A172 (cell line): ENCODE results near the gene SLX9. TPM values are rescaled to one million over a fixed set of nuclear protein-coding genes. Genes with fewer than 3 reads are reported as not detected.

Experiments
- DNase-seq: peaks from one replicate; pipeline ENCODE4 v3.0.0-alpha.2; 2015; ENCODE audit warnings: low spot score
- total RNA-seq: library from RNA; depleted of rRNA; stranded (reverse); fragments of >200 nt; shearing (Covaris generic); gene quantifications from 2 replicates; pipeline ENCODE4 v1.2.3, GENCODE V29; 2014

The SLX9 gene
- total RNA-seq, 1 experiment from 2014 or later = 42.6 TPM

- peak; percentile 90 for DNase-seq
Measured at GRCh38 chr21:45001134-45002095, 61.6 kb downstream of the SLX9 start.

- no peak for DNase-seq
Measured at GRCh38 chr21:45002381-45003204, 62.8 kb downstream of the SLX9 start.

DNA sequence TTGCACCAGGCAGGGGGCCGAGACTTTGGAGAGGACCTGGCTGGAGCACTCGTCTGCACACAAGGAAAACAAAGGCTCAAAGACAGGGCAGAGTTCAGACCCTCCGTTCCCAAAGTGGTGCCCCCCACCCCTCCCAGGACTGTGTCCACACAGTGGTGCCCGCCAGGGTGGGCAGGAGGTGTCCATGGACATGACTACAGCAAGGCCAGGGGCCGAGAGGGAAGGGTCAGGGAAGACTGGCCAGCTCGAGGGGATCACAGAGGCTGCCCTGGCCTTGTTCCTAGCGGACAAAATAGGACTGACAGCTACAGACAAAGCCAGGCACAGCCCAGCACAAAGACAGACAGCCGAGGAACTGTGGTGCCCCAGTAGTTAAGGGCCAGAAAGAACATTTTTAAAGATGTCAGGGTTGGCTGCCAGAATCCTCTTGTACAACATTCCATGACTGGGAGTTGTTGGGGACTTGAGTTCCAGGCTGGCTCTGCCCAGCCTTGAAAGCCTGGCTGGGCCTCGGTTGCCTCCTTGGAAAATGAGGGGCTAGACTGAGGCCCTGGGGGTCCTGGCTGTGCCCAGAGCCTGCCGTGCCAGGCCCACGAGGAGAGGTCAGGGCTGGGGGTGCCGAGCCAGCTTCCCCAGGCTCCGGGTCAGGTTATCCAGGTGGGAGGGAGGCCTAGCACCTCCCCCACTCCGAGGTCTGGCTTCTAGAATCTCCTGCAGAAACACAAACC, 63.7 kb downstream of the SLX9 start:
- DNase-seq = no peak

GRCh38 chr21:45004059-45004422, 64.2 kb downstream of the SLX9 start:
- no peak for DNase-seq

DNA sequence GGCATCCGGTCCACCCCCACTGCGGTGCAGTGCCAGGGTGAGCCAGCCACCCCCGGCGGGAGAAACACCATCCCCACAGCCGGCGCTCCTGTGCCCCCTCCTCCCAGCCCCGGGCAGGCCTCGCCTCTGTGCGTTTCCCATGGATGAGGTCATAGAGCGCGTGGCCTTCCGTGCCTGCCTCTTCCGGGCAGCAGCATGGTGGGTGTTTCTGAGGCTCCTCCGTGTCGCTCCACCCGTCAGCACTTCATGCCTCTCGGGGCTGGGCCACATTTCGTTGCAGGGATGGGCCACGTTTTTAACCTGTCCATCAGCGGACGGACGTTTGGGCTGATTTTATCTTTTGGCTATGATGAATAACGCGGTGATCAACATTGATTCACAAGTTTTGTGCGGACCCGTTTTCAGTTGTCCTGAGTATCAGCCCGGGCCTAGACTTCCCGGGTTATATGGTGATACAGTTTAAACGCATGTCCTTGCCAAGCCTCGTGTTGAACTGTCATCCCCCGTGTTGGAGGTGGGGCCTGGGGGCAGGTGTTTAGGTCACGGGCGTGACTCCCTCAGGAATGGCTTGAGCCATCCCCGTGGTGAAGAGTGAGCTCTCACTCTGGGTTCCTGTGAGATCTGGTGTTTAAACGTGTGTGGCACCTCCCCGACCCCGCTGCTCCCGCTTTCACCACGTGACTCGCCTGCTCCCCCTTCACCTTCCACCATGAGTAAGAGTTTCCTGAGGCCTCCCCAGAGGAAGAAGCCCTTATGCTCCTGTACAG, 64.8 kb downstream of the SLX9 start:
- peak; percentile 31 for DNase-seq

- DNase-seq = no peak
Measured at GRCh38 chr21:45006536-45007095, 66.8 kb downstream of the SLX9 start.

GRCh38 chr21:45009616-45010015, 69.8 kb downstream of the SLX9 start:
- no peak for DNase-seq

DNA sequence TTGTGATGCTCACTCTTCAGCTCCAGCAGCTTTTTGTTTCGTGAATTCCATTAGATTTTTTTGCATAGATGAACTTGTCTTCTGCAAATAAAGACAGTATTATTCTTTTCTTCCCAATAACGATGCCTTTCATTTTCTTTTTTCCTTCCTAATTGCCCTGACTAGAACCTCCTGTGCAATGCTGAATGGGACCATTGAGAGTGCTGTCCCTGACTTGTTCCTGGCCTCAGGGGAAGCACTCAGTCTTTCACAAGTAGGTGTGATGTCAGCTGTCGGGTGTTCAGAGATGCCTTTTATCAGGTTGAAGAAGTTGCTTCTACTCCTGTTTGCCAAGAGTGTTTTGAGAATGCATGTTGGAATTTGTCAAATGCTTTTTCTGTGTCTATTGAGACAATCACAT, 70.3 kb downstream of the SLX9 start:
- DNase-seq = no peak

- DNase-seq = no peak
Measured at GRCh38 chr21:45010860-45011259, 71.0 kb downstream of the SLX9 start.

DNA sequence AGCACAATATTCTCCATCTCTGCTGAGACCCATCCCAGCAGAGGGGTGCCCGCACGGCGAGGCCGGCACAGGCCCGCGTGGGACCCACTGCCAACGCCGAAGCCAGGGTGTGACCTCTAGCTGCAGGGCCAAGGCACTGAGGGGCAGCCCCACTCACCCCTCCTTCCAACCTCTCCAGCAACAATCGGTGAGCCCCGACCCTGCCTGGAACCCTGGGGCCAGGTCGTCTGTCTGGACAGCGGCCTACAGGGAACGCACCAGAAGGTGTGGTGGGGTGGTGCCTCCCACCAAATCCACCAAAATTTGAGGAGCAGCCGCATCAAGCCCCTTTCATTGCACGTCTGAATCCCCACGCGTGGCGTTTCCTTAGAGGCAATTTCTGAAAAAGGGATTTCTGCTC, 71.6 kb downstream of the SLX9 start:
- DNase-seq = no peak

DNA sequence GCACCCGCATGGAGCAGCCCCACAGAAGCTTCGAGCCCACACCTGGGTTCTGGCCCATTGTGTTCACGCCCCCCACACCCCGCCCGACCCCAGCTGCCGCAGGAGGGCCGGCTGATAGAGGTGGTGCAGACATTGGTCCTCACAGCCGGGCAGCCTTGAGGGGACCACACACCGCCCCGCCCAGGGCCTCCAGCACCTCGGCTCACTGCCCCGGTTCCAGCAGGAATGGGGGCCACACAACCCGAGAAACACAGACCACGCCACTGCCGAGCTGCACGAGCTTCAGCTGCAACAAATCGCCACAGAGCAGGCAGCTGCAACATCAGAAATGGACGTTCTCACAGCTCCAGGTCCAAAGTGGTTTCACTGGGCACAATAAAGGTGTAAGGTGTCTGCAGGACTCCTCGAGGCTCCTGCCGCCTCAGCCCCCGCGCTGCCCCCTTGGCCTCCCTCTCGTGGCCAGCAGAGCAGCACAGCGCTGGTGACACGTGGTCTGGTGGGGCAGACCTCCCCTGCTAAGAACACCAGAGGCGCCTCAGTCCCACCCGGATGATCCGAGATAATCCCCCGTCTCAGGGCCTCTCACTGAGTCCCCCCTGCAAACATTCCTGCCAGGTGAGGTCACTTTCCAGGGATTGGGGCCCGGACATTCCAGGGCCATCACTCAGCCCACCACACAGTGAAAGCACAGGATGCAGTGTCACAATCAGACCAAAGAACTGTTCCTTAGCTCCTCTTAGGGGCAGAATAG, 72.3 kb downstream of the SLX9 start:
- DNase-seq = peak; percentile 99

- no peak for DNase-seq
Measured at GRCh38 chr21:45012662-45013259, 72.9 kb downstream of the SLX9 start.

GRCh38 chr21:45013260-45013841, 73.5 kb downstream of the SLX9 start:
- peak; percentile 19 for DNase-seq

DNA sequence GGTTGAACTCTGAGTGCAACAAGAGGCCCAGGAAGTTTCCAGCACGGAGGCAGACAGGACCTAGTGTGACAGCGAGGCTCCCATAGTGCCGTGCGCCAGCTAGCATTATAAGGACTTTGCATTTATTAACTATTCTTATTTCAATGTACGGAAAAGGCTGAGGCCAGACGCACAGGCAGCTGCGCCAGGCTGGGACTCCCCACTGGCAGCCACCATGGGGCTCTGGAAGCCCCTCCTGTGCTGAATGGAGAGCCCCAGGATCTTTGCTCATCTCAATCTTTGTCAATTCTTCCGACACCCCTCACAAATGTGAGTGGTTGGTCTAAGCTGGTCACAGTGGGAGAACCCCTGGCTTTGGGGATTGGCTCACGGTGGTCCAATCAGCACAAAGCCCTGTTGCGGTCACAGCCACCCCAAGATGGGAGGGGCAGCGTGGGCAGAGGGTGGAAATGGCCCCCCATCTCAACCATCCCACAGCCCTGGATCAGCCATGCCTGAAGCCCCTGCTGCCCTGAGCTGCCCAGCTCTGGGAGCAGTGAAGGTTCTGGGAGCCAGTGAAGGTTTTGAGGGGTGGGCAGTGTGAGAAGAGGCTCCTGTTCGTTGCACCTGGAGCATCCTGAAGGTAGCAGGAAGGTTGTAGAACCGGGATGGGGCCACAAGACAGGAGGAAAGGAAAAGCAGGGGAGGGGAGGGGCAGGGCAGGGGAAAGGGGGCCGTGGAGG, 75.1 kb downstream of the SLX9 start:
- no peak for DNase-seq

GRCh38 chr21:45015469-45015860, 75.6 kb downstream of the SLX9 start:
- DNase-seq = no peak

DNA sequence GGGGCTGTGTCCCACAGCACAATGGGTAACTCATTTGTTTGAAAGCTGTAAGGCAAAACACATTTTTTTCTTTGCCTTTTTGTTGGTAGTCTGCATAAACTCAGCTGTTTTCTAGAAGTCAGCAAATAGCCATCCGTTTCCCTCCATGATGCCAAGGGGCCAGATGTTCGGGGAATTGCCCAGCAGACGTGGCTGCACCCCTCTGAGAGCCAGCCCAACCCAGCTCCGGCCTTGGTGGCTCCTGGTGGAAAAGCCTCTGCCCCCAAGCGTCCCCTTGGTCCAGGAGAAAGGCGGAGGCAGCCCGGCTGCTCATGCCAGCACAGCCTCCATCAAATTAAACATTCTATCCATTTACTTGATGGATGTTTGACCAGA, 76.2 kb downstream of the SLX9 start:
- no peak for DNase-seq

- DNase-seq = no peak
Measured at GRCh38 chr21:45016406-45017038, 76.7 kb downstream of the SLX9 start.
